OCI-M2 (cell line): ENCODE results near the gene DUSP3.

Experiments
- DNase-seq: peaks from one replicate; lab custom pipeline; 2025; ENCODE audit not compliant: unreplicated experiment; lab: John Stamatoyannopoulos, UW

Gene DUSP3

GRCh38 chr17:43778337-43779144, at the start of gene DUSP3:
Gene DUSP3, minus strand, starts transcription at chr17:43778977. Its CDS starts 53 bp downstream, at chr17:43778924.
- DNase-seq: no peak

GRCh38 chr17:43827596-43827995, 48.8 kb upstream of the DUSP3 start:
- DNase-seq: no peak

GRCh38 chr17:43826206-43826605, 47.4 kb upstream of the DUSP3 start:
- no peak for DNase-seq

GRCh38 chr17:43825567-43825966, 46.8 kb upstream of the DUSP3 start:
- DNase-seq: no peak

- no peak for DNase-seq
Observed at GRCh38 chr17:43823350-43824084, 44.7 kb upstream of the DUSP3 start.

DNA sequence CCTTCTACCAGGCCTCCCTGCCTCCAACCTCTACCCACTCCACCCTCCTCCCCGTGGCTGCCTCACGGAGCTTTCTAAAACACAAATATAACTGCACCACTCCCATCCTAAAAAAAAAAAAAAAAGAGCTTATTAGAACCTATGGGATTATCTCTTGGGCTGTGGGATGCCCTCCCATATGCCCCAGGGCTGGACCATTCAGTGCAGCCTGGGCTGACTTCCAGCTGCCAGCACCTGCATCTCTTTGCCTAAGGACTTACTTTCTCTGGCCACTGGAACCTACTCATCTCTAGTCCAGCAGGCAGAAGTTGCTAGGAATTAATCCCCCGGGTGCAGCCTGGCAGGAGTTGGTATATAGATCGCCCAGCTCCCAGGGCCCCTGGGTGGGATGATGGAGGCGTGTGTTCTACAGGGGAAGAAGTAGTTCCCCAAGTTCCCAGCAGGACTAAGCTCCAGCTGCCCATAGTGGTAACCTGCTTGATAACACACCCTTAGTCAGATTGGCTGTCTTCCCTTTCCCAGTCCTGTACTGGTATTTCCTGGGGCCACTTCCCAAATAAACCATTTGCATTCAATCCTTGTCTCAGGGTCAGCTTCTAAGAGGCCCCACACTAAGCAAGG, 43.9 kb upstream of the DUSP3 start:
- DNase-seq: no peak

DNA sequence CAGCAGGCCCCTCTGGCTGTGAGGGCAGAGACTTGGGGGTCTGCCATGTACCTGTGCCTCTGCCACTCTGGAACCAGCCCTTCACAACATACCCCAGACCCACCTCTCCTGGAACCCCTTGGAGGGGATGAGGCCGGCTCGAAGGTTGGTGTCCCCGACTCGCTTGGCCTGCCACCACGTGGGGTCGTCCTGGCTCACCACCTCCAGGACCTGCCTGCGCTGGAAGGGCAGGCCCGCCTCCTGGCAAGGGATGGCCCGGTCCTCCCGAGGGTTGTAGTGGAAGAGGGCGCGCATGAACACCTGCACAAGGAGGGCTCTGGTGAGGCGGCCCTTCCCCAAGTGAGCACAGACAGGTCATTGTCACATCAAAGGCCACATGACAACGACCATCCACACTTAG, 42.0 kb upstream of the DUSP3 start:
- DNase-seq: no peak

DNA sequence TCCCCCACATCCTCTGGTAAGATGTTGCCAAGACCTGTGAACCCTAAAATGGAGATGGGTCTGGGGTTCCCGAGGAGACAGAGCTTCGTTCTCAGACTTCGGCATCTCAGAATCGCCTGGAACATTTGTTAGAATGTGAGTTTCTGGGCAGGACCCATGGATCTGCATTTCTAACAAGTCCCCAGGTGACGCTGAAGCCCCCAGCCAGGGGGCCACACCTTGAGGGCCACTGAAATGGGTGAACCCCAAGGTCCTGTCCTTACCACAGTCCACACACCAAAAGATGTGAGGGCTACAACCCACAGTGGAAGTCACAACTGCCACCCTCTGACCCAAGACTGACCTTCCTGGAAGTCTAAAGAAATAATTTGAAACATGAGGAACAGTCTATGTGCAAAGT, 40.2 kb upstream of the DUSP3 start:
- no peak for DNase-seq

GRCh38 chr17:43817826-43818225, 39.0 kb upstream of the DUSP3 start:
- no peak for DNase-seq

GRCh38 chr17:43816336-43817320, 37.9 kb upstream of the DUSP3 start:
- DNase-seq: no peak

GRCh38 chr17:43814714-43815113, 35.9 kb upstream of the DUSP3 start:
- no peak for DNase-seq

GRCh38 chr17:43814026-43814425, 35.2 kb upstream of the DUSP3 start:
- DNase-seq: no peak

DNA sequence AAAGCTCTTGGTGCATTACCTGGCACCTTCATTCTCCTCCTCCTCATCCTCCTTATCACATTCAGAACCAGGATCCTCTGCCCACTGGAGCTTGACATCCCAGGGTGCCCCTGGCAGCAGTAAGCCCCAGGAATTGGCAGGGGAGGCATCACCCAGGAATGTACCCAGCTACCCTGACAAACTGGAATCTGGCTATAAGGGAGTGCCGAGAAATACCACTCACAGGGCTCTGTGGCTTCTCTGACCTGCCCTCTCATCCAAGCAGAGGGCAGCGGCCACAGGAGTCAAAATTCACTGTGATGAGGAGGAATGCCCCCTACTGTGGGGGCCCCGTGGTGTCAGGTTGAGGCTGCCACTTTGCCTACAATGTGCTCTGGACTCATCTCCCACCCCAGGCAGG, 34.6 kb upstream of the DUSP3 start:
- no peak for DNase-seq

GRCh38 chr17:43812396-43813265, 33.9 kb upstream of the DUSP3 start:
- no peak for DNase-seq

DNA sequence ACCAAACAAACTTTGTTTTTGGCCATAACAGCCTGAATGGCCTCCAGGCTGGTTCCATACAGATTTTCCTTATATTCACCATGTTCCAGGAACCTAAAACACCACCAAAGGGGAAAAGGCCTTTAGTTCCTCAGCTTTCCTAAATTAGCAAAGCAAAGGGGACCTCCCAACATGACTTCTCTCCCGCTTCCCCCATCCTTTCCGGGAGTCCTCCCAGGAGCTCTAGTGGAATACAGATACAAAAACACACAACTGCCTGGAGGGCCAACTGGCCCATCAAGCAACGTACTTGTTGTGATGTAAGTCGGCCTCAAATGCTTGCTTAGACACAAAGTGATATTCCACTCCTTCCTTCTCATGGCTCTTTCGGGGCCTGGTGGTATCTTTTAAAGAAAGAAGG, 32.0 kb upstream of the DUSP3 start:
- DNase-seq: no peak

DNA sequence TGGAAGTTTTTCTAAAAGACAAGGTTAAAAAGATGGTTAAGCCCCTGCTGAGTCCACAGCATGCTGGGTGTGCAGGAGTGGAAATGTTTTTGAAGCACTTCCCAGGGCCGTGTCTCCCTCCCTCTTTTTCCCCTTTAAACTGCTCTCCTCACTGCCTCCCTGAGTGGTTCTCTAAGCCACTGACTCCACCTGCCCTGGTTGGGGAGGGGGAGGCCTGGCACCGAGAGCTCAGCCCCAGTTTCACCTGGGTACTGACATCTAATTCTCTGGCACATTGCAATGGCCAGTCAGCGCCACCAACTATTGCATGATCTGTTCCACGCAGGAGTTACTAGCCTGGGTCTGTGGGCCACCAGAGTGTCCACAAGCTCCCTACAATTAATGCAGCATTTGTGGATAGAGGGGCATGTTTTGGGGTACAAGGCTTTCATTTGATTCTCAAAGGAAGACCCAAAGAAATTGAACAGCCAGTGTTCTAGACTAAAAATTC, 31.5 kb upstream of the DUSP3 start:
- DNase-seq: no peak

DNA sequence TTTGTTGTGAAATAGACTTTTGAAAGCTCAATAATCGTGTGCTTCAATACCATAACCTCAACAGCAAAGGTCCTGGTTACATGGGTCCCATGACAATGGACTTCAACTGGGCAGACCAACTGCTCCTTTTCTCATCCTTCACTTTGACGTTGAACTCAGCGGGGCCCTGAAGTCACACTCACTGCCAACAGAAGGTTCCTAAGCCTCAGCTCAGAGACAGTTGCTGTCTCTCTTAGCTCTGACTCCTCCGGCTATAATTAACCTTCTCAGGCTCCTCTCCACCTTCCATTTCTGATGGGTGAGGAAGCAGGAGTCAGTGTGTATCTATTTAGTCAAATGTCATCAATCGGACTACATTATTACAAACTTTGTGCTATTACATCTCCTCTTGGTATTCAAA, 30.3 kb upstream of the DUSP3 start:
- DNase-seq: no peak

DNA sequence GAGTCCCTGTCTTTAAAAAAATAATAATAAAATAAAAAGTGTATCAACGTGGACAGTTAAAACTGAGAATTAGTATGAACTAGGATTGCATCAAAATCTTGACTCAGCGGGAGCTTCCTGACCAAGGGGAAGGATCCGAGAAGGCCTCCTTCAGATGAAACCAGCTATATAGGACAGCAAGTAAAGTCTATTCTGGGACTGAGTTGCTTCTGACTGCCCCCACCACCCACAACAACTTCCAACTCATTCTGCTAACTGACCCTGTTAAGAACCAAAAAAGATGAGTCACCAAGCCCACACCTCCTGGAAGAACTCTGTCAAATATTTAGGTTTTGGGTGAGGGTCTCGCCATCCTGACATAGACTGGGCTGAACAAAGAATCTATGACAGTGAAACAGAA, 29.3 kb upstream of the DUSP3 start:
- DNase-seq: no peak

DNA sequence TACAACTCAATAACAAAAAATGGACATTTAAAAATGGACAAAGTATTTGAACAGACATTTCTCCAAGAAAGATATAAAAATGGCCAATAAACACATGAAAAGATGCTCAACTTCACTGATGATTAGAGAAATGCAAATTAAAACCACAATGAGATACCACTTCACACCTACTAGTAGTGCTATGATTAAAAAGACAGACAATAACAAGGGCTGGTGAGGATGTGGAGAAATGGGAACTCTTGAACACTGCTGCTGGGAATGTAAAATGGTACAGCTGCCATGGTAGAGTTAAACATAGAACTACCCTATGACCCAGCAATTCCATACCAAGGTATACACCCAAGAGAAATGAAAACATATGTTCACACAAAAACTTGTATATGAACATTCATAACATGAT, 26.3 kb upstream of the DUSP3 start:
- no peak for DNase-seq

DNA sequence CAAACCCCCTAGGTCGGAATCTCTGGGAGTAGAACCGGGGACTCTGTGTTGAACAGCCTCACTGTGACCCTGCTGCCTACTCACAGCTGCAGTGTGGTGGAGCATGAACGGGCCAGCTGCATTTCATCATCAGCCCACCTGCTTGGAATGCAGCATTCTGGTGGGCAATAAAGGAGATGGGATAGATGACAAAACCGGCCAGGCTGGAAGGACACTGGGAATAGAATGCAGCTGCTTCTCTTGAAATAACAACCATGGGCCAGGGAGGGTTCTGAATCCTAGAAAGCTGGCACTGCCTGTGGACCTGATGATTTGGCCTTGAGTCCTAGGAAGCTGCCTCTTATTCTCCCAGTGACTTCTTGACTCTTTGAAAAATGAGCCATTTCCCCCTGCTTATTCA, 25.0 kb upstream of the DUSP3 start:
- no peak for DNase-seq
